GM06990 (cell line): ENCODE data around the gene USP44.
A peak's percentile ranks its signal among the peaks of the same experiment; 100 is the strongest.

Source experiments
- DNase-seq: peaks from one replicate; pipeline ENCODE4 v3.0.0-alpha.2; 2011; ENCODE audit not compliant: insufficient read length; ENCODE audit errors: extremely low read depth
- H3K27me3 ChIP-seq: replicated peaks from 2 replicates; pipeline ENCODE4 v1.6.0; 2011; ENCODE audit warnings: low read length; ENCODE audit not compliant: control insufficient read depth, insufficient read depth
- H3K36me3 ChIP-seq: 2 replicates; pipeline ENCODE4 v1.5.1; 2011; ENCODE audit warnings: low read length; ENCODE audit not compliant: control insufficient read depth, insufficient read depth
- H3K4me3 ChIP-seq: replicated peaks from 2 replicates; pipeline ENCODE4 v1.5.1; 2011; ENCODE audit warnings: low read depth, mild to moderate bottlenecking, control low read depth, low read length
- TF ChIP-seq, protein P1 (sequence below): IDR thresholded peaks from 2 replicates; pipeline ENCODE4 v1.5.1; 2011; ENCODE audit warnings: low read length, control low read depth, mild to moderate bottlenecking, inconsistent platforms; ENCODE audit not compliant: insufficient read depth, poor library complexity, severe bottlenecking

USP44 gene

DNA sequence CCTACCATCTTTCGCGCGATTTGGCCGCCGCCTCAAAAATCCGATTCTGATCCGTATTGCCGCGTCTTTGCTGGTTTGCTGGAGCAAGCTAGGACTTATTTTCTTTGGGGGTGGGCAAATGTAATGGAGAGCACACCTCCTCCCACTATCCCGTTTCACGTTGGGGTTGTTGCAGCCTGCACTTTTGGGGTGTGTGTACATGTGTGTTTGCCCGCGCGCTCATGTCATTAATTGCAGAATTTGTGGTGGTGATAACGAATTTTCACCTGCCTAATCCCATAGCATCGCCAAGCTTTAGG lies 76.7 kb downstream of the USP44 start:
- TF ChIP-seq, protein P1, sequence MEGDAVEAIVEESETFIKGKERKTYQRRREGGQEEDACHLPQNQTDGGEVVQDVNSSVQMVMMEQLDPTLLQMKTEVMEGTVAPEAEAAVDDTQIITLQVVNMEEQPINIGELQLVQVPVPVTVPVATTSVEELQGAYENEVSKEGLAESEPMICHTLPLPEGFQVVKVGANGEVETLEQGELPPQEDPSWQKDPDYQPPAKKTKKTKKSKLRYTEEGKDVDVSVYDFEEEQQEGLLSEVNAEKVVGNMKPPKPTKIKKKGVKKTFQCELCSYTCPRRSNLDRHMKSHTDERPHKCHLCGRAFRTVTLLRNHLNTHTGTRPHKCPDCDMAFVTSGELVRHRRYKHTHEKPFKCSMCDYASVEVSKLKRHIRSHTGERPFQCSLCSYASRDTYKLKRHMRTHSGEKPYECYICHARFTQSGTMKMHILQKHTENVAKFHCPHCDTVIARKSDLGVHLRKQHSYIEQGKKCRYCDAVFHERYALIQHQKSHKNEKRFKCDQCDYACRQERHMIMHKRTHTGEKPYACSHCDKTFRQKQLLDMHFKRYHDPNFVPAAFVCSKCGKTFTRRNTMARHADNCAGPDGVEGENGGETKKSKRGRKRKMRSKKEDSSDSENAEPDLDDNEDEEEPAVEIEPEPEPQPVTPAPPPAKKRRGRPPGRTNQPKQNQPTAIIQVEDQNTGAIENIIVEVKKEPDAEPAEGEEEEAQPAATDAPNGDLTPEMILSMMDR = no peak
- Histone ChIP-seq H3K36me3 (no peaks in the 10 kb centered on the region; the same call in 1 of the 2 replicates), H3K27me3 (no peaks in the 10 kb centered on the region), H3K4me3 (peak overlapping the region; percentile 73)
- DNase-seq = no peak

DNA sequence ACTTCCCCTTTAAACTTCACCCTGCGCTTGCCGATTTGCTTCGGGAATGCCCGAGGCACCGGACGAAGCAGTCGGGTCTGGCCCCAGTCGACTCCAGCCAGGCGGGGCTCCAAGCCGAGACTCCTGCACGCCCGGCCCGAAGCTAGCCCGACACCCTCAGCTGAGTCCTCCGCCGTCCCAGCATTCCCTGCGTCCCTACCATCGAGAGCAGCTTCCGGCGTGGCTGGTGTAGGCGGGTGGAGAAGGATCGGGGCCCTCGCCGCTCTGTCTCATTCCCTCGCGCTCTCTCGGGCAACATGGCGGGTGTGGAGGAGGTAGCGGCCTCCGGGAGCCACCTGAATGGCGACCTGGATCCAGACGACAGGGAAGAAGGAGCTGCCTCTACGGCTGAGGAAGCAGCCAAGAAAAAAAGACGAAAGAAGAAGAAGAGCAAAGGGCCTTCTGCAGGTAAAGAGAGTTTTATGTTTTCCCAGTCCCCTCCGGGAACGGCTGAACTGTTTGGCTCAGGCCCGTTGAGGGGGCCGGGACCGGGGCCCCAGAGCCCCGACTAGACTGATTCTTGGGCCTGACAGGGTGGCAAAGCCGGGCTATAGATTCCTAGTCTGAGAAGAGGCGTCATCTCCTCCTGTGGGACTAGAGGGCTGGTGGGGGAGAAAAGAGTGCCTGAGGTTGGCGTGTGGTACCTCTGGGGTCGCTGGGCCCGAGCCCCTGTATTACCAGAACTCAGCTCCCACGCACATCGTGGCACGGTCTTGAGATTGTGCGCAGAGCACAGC lies 77.2 kb downstream of the USP44 start, which contains the start of gene METAP2:
Gene METAP2 (plus strand): TSS at position 269 of the 776 bp plus-strand sequence. CDS start 28 bp downstream, at position 297.
- Histone ChIP-seq H3K4me3 (peak within 1 kb of the TSS; percentile 73), H3K36me3 (no peaks in the 10 kb centered on the region; the same call in 1 of the 2 replicates), H3K27me3 (no peaks in the 10 kb centered on the region)
- peak; percentile 94 for DNase-seq
- TF ChIP-seq, protein P1 = no peak

DNA sequence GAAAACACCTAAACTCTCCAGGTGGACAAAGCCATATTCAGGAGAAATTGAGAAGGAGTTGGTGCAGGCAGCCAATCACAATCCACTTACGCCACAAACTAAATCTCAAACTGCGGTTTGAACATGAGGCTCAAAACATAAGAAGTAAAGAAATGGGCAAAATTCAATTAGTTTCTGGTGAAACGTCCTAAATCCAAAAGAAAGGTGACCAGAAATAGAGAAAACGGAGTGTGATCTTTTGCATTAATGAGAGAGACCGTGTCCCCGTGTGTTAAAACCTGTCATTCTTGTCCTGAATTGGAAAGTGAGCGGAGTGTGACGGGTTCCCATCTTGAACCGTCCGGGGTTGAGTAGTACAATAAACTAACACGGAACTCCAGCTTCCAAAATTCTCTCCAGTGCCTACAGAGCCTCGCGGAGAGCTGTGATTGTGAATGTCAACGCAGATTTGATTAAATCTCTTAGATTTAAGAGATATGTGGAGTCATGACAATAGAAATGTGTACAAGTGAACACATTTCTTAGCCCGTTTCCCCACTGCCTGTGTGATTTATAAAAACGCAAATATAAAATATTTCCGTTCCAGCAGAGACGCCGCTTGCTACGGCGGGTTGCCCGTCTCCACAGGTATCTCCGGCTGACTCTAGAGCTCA lies 77.9 kb downstream of the USP44 start:
- H3K4me3 ChIP-seq = peak overlapping the region; percentile 73
- no peaks in the 10 kb centered on the region for H3K36me3 ChIP-seq
- DNase-seq = peak; percentile 9
- TF ChIP-seq, protein P1 = no peak
- H3K27me3 ChIP-seq = no peaks in the 10 kb centered on the region

DNA sequence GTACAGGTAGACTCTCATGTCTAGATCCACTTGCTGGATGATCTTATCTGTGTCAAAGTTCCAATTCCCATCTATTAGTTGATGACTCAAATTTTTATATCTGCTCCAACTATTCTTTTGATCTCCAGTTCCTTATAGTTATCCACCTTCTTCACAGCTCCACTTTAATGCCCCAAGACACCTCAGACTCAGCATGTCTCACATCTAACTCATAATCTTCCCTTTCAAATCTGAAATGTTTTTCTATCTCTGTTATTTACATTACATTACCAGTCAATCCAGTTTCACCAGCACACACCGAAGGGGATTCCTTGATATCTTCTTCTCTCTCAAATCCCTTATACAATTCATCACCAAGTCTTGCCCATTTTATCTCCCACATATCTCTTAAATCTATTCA lies 81.0 kb downstream of the USP44 start:
- Histone ChIP-seq H3K27me3 (no peaks in the 10 kb centered on the region), H3K36me3 (no peaks in the 10 kb centered on the region), H3K4me3 (no peak overlapping the region)
- TF ChIP-seq, protein P1 = no peak
- no peak for DNase-seq
